Measurements from ENCODE around the gene ZBTB48. TPM values are rescaled to one million over a fixed set of nuclear protein-coding genes. Genes with fewer than 3 reads are reported as not detected.

The ZBTB48 gene
- total and polyA plus RNA-seq, 11 donors, result 6.4 to 23.1 (median 12.1) TPM

GRCh38 chr1:6627841-6628545, 48.2 kb downstream of the ZBTB48 start:
- intact Hi-C loops (cut with DNase I), result loop anchor here in 1 of 10 donors (10.0 kb wide), 1 partner anchor 133 kb away; the partner anchor contains the start of gene PLEKHG5
- no peaks in the 10 kb centered on the region for H3K27me3 ChIP-seq
- H3K4me1 ChIP-seq, result peaks cover 3 to 28% (median 18%) of the 10 kb centered on the region in 12 donors
- no peak overlapping the region for H3K4me3 ChIP-seq
- peaks cover 0 to 67% (median 55%) of the 10 kb centered on the region in 9 donors for H3K36me3 ChIP-seq
- 90 to 96% (median 93%) methylated on average over 19 to 21 of the region's 21 CpGs for WGBS, 4 donors
- TF ChIP-seq, protein P1, sequence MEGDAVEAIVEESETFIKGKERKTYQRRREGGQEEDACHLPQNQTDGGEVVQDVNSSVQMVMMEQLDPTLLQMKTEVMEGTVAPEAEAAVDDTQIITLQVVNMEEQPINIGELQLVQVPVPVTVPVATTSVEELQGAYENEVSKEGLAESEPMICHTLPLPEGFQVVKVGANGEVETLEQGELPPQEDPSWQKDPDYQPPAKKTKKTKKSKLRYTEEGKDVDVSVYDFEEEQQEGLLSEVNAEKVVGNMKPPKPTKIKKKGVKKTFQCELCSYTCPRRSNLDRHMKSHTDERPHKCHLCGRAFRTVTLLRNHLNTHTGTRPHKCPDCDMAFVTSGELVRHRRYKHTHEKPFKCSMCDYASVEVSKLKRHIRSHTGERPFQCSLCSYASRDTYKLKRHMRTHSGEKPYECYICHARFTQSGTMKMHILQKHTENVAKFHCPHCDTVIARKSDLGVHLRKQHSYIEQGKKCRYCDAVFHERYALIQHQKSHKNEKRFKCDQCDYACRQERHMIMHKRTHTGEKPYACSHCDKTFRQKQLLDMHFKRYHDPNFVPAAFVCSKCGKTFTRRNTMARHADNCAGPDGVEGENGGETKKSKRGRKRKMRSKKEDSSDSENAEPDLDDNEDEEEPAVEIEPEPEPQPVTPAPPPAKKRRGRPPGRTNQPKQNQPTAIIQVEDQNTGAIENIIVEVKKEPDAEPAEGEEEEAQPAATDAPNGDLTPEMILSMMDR (IDR thresholded peaks at IDR 0.05), result no peak
- no peak for TF ChIP-seq POLR2A (IDR thresholded peaks at IDR 0.05)
- ATAC-seq, result no peak
- no peak overlapping the region for H3K27ac ChIP-seq
- DNase-seq, result no peak
- H3K9me3 ChIP-seq, result no peaks in the 10 kb centered on the region

GRCh38 chr1:6628971-6629479, 49.2 kb downstream of the ZBTB48 start:
- ATAC-seq, result no peak
- intact Hi-C loops (cut with DNase I), result loop anchor here in 1 of 10 donors (10.0 kb wide), 1 partner anchor 134 kb away; the partner anchor contains the start of gene PLEKHG5
- peaks cover 3 to 28% (median 18%) of the 10 kb centered on the region in 12 donors for H3K4me1 ChIP-seq
- no peak overlapping the region for H3K27ac ChIP-seq
- 85 to 94% (median 90%) methylated on average over 12 of the region's 12 CpGs for WGBS, 4 donors
- H3K27me3 ChIP-seq, result no peaks in the 10 kb centered on the region
- DNase-seq, result no peak
- H3K9me3 ChIP-seq, result no peaks in the 10 kb centered on the region
- H3K4me3 ChIP-seq, result no peak overlapping the region
- peaks cover 0 to 69% (median 61%) of the 10 kb centered on the region in 9 donors for H3K36me3 ChIP-seq
- TF ChIP-seq POLR2A (IDR thresholded peaks at IDR 0.05), result no peak
- TF ChIP-seq, protein P1 (IDR thresholded peaks at IDR 0.05), result no peak

GRCh38 chr1:6630027-6630426, 50.2 kb downstream of the ZBTB48 start:
- H3K36me3 ChIP-seq, result peaks cover 0 to 77% (median 71%) of the 10 kb centered on the region in 9 donors
- no peak overlapping the region for H3K4me3 ChIP-seq
- ATAC-seq (no peak), DNase-seq (no peak)
- TF ChIP-seq, protein P1 (IDR thresholded peaks at IDR 0.05), result no peak
- TF ChIP-seq POLR2A (IDR thresholded peaks at IDR 0.05), result no peak
- H3K4me1 ChIP-seq, result peaks cover 0 to 26% (median 11%) of the 10 kb centered on the region in 12 donors
- H3K27ac ChIP-seq, result no peak overlapping the region
- 89 to 93% (median 91%) methylated on average over 8 of the region's 8 CpGs for WGBS, 4 donors
- no peaks in the 10 kb centered on the region for H3K9me3 ChIP-seq
- intact Hi-C loops (cut with DNase I), result loop anchor here in 2 of 10 donors (5.0 to 10.0 kb wide), 2 partner anchors 73 to 145 kb away; partner anchors contain the start of gene TAS1R1 (in 1 of the 2)
- no peaks in the 10 kb centered on the region for H3K27me3 ChIP-seq

DNA sequence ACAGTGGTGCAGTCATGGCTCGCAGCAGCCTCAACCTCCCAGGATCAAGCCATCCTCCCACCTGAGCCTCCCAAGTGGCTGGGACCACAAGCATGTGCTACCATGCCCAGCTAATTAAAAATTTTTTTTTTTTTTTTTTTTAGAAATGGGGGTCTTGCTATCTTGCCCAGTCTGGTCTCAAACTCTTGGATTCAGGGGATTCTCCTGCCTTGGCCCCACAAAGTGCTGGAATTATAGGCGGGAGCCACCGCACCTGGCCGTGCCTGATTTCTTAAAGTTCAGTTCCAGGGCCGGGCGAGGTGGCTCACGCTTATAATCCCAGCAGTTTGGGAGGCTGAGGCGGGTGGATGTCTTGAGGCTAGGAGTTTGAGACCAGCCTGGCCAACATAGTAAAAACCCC, 51.3 kb downstream of the ZBTB48 start:
- Histone ChIP-seq H3K27ac (no peak overlapping the region), H3K4me3 (no peak overlapping the region), H3K27me3 (no peaks in the 10 kb centered on the region), H3K9me3 (no peaks in the 10 kb centered on the region), H3K4me1 (peaks cover 0 to 21% (median 8%) of the 10 kb centered on the region in 12 donors), H3K36me3 (peaks cover 0 to 87% (median 81%) of the 10 kb centered on the region in 9 donors)
- intact Hi-C loops (cut with DNase I), result loop anchor here in 2 of 10 donors (5.0 to 10.0 kb wide), 2 partner anchors 74 to 146 kb away; partner anchors contain the start of gene TAS1R1 (in 1 of the 2)
- 96 to 100% (median 98%) methylated on average over 8 of the region's 8 CpGs for WGBS, 4 donors
- no peak for ATAC-seq
- DNase-seq, result no peak
- no peak for TF ChIP-seq POLR2A (IDR thresholded peaks at IDR 0.05)
- TF ChIP-seq, protein P1 (IDR thresholded peaks at IDR 0.05), result no peak

All from heart left ventricle (tissue), 16 donors.